ENCODE measurements around the gene SEMA5A. TPM values are rescaled to one million over a fixed set of nuclear protein-coding genes. Genes with fewer than 3 reads are reported as not detected.

The SEMA5A gene
- polyA plus RNA-seq, 3 donors: not detected

- no peak for TF ChIP-seq CTCF (IDR thresholded peaks at IDR 0.05)
- H3K27me3 Mint-ChIP-seq (ENCODE audit: low read depth in 3 of 3): peaks cover 0 to 2% (median 2%) of the 10 kb centered on the region in 3 donors
- Histone ChIP-seq H3K36me3 (replicated peaks in 1 of 2; ENCODE audit: control insufficient read depth in 1 of 2, insufficient read depth in 2 of 2, low read length in 2 of 2) (no peaks in the 10 kb centered on the region), H3K79me2 (ENCODE audit: insufficient read depth, low read length) (no peaks in the 10 kb centered on the region), H3K9ac (ENCODE audit: insufficient read depth, low read length, poor library complexity, severe bottlenecking) (no peak overlapping the region), H3K4me1 (ENCODE audit: control insufficient read depth in 1 of 2, insufficient read depth in 2 of 2, low read length in 2 of 2) (no peaks in the 10 kb centered on the region), H3K9me3 (replicated peaks in 1 of 2; ENCODE audit: control insufficient read depth in 1 of 2, insufficient read depth in 1 of 2, low read length in 2 of 2) (peaks cover 25 to 29% of the 10 kb centered on the region in 2 donors), H4K20me1 (ENCODE audit: insufficient read depth, low read length) (no peaks in the 10 kb centered on the region), H3K4me2 (replicated peaks; ENCODE audit: extremely low read depth, low read length, poor library complexity, severe bottlenecking) (no peak overlapping the region), H3K27me3 (ENCODE audit: control insufficient read depth in 2 of 2, insufficient read depth in 2 of 2, low read length in 2 of 2) (no peaks in the 10 kb centered on the region), H3K27ac (ENCODE audit: low read depth in 1 of 2, low read length in 2 of 2) (no peak overlapping the region), H3K4me3 (replicated peaks in 1 of 3; ENCODE audit: low read depth in 2 of 3, low read length in 3 of 3) (no peak overlapping the region), H2AFZ (ENCODE audit: insufficient read depth, low read depth, low read length, poor library complexity, severe bottlenecking) (no peak overlapping the region)
- no peak for DNase-seq
- no peak overlapping the region for H3K4me3 Mint-ChIP-seq
- no peak overlapping the region for H3K27ac Mint-ChIP-seq
- intact Hi-C loops (cut with micrococcal nuclease): no loop called here
- WGBS (ENCODE audit: insufficient coverage): no CpG with 5 or more reads among the region's 2 CpGs
- no peaks in the 10 kb centered on the region for H3K4me1 Mint-ChIP-seq
- H3K36me3 Mint-ChIP-seq: no peaks in the 10 kb centered on the region
- peaks cover 18 to 45% (median 30%) of the 10 kb centered on the region in 7 donors for H3K9me3 Mint-ChIP-seq
Observed at GRCh38 chr5:9477537-9477936, 68.3 kb downstream of the SEMA5A start.

GRCh38 chr5:9474219-9475002 is 71.5 kb downstream of the SEMA5A start:
- no peaks in the 10 kb centered on the region for H4K20me1 ChIP-seq (ENCODE audit: insufficient read depth, low read length)
- Mint-ChIP-seq H3K4me1 (no peaks in the 10 kb centered on the region), H3K27ac (no peak overlapping the region), H3K9me3 (peaks cover 17 to 41% (median 31%) of the 10 kb centered on the region in 7 donors), H3K4me3 (no peak overlapping the region), H3K27me3 (ENCODE audit: low read depth in 3 of 3) (peaks cover 0 to 3% (median 2%) of the 10 kb centered on the region in 3 donors), H3K36me3 (no peaks in the 10 kb centered on the region)
- no peaks in the 10 kb centered on the region for H3K4me1 ChIP-seq (ENCODE audit: control insufficient read depth in 1 of 2, insufficient read depth in 2 of 2, low read length in 2 of 2)
- no peak overlapping the region for H2AFZ ChIP-seq (ENCODE audit: insufficient read depth, low read depth, low read length, poor library complexity, severe bottlenecking)
- TF ChIP-seq CTCF (IDR thresholded peaks at IDR 0.05): no peak
- H3K4me2 ChIP-seq (replicated peaks; ENCODE audit: extremely low read depth, low read length, poor library complexity, severe bottlenecking): no peak overlapping the region
- H3K9me3 ChIP-seq (replicated peaks in 1 of 2; ENCODE audit: control insufficient read depth in 1 of 2, insufficient read depth in 1 of 2, low read length in 2 of 2): peaks cover 19 to 29% of the 10 kb centered on the region in 2 donors
- no peaks in the 10 kb centered on the region for H3K79me2 ChIP-seq (ENCODE audit: insufficient read depth, low read length)
- no peak for DNase-seq
- no peak overlapping the region for H3K27ac ChIP-seq (ENCODE audit: low read depth in 1 of 2, low read length in 2 of 2)
- WGBS (ENCODE audit: insufficient coverage): 86% methylated on average over 8 of the region's 10 CpGs
- H3K9ac ChIP-seq (ENCODE audit: insufficient read depth, low read length, poor library complexity, severe bottlenecking): no peak overlapping the region
- H3K4me3 ChIP-seq (replicated peaks in 1 of 3; ENCODE audit: low read depth in 2 of 3, low read length in 3 of 3): no peak overlapping the region
- H3K27me3 ChIP-seq (ENCODE audit: control insufficient read depth in 2 of 2, insufficient read depth in 2 of 2, low read length in 2 of 2): no peaks in the 10 kb centered on the region
- H3K36me3 ChIP-seq (replicated peaks in 1 of 2; ENCODE audit: control insufficient read depth in 1 of 2, insufficient read depth in 2 of 2, low read length in 2 of 2): no peaks in the 10 kb centered on the region
- intact Hi-C loops (cut with micrococcal nuclease): no loop called here
